ENCODE results near the gene KCNK3.
"Not testable (repeated sequence)": the region's sequence is repeated elsewhere in the genome, so short reads cannot be mapped to it uniquely, and the experiment has no call there.

The KCNK3 gene

DNA sequence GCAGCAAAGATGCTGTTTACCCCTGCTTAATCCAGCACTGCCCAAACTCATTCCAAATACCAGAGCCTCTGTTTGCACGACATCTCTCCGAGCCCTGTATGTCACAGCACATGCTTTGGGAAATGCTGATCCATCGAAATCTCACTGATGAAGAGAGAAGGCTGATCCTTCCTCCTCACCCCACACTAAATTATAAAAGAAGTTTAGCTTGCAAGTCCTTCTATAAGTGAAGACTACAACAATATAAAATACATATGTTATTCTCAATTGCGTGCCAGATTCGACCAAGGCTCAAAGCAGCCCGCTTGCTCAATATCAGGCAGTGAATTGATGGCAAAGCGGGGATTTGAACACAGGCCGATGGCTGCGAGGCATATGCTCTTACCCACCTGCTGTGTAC, 40.9 kb downstream of the KCNK3 start:
- FAIRE-seq = no peak

DNA sequence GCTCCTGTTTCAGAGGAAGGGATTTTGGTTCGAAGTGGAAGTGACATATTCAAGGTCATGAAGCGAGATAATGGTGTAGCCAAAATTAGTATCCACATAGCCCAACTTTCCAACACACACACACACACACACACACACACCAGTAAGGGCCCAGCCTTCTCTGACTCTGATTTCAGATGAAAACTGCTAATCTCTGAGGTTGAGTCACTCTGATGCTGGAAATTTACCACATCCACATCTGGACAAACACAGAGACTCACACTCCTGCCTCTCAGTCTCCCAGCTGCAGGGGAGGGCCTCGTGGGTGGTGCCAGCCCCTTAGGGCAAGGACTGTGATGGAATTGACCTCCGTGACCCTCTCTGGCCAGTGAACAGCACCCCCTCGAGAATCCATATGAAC, 42.6 kb downstream of the KCNK3 start:
- FAIRE-seq = no peak

DNA sequence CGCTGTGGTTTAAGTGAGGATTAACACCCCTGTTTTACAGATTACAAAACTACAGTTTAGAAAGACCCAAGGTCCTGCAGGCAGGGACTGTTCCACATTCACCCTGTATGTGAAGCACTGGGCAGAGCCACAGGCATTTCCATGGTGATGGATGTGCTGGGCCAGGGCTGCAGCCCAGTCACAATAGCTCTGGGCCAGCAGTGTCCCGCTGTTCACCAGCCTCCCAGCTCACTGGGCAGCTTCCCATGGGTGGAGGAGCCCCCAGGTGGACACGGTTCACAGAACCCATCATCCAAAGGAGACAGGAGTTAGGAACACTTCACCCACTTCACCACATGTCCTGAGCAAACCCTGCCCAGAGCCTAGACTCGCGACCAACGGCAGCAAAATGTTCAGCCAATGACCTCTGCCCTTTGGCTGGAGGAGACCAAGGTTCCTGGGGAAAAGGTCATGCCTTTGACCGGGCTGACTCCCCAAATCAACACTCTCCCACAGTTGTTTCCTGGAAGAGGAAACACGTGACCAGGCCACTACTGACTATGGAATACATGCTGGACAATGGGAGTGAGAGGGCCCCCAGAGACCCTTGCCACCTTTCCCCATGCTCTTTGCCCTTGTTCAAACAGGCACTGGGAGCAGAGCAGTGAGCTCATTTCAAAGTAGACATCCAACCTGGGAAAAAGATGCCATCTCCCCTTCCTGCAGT, 43.5 kb downstream of the KCNK3 start:
- no peak for FAIRE-seq

DNA sequence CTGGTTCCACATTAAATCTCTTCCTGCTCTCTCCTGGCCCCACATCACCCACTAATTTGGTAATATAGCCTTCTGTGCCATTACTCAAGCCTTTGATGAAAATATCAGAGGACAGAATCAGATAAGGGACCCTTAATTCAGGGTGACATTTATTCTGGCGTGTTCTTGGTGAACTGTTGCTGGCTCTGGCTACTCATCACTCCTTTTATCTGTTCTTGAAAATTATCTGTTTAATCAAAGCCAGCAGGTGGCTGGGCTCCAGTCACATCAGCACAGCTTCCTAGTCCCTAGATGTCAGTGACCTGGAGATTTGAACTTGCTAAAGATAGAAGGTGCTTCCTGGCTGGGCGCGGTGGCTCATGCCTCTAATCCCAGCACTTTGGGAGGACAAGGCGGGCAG, 44.7 kb downstream of the KCNK3 start:
- FAIRE-seq = no peak

DNA sequence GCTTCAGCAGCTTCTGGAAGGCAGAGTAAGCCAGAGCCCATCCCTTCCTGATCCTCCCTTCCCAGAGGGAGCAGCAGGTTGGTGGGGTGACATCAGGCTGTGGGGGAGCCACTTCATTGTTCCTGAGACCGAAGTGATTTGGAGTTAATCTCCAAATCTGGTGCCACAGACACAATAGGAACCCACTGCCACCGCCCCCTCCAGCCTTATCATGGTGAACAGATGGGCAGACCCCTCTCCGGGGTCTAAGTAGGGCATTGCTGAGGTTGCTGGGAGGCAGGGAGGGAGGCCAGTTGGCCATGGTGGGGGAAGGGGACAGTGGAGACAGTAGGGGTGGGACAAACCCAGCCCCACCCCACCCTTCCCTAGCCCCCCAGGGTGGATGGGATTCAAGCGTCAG, 46.0 kb downstream of the KCNK3 start:
- no peak for FAIRE-seq

DNA sequence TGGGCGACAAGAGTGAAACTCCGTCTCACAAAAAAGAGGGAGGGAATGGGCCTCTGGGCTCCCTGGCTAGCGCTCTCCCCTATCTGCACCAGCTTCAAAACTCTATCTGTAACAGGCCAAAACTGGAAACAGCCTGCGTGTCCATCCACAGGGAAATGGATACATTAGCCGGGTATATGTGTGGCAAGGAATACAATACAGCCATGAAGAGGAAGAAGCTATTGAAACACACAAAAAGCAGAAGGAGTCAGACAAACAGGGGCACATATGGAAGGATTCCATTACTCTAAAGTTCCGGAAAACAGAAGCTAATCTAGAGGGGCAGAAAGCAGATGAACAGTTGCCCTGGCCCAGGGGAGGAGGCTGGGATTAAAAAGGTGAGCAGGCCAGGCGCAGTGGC, 47.0 kb downstream of the KCNK3 start:
- FAIRE-seq = no peak

DNA sequence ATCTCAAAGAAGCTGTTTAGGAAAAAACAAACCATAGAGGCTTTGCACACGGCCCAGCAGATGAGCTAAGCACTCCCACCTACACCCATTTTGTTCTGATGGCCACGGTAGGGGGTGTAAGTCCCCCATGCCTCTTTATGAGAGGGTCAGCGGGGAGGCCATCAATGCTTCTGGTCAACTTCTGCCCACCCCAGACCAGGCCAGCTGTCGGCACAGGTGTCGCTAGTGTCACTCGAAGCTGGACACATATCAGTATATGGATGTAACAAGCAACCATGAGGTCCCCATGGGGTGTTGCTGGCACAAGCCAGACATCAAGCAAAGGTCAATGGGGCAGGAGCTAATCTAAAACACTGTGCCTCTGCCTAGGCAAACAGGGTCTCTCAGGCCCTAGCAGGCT, 47.8 kb downstream of the KCNK3 start:
- no peak for FAIRE-seq

DNA sequence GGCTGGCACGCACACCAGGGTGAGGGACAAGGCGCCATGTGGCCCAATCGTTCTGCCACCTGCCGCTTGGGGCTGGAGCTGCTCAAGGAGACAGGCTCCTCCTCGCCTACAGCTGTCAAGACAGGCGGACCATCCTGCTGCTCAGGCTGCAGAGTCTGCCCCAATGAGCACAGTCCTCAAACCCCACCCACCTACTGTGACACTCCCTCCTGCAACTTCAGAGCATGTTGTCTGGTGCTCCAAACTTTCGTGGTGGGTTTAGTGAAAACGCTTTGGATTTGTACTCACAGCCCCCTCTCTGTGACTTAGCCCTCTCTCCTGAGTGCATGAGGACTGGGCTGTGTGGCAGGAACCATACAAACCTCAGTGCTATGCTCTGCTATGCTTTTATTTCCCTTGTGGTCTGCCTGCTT, 48.4 kb downstream of the KCNK3 start:
- no peak for FAIRE-seq

DNA sequence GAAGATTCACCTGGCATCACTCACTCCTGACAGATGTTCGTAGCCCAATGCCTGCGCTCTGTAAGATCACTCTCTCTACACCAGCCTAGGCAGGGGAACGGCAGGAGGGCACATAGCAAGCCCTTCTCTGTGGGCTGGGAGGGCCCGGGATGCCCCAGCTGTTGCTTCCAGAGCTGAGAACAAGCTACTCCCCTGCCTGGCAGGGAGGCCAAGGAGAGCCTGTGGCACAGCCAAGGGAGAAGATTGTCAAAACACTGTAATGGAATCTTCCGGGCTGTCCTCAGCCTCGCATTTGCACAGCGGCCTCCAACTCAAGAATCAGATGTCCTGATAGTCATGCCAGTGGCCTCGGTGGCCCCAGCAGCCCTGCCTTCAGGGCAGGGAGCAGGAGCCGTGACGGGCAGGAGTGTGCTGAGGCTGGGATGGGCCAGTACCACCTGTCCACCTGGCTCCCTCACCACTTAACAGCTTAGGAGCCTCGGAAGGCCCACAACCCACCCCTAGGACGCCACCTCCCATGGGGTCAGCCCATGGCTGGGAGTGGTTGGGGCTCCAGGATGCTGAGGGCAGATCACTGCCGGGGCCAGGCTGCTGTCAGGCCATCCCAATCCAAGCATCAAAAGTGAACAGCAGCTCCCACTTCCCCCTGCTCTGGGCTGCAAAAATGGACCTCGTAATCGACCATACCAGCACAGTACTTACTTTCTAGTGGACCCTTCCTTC, 49.7 kb downstream of the KCNK3 start:
- FAIRE-seq = no peak

DNA sequence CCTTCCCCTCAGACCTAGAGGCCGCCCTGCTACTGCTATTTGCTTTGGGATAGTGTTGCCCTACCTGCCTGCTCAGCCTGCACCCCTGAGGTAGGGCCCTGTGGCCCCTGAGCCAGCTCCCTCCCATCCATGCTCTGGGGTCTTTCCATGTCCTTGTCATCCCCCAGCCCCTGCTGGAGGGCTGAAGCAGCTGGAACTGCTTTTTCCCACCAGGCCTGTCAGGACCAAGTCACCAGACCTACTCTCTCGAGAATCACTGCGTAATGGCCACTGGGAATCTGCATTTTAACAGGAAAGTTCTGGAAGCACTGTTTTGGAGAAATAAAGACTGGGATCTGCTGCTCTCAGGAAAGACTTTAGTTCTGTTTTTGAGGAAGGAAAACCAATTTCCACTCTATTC, 51.3 kb downstream of the KCNK3 start:
- no peak for FAIRE-seq

DNA sequence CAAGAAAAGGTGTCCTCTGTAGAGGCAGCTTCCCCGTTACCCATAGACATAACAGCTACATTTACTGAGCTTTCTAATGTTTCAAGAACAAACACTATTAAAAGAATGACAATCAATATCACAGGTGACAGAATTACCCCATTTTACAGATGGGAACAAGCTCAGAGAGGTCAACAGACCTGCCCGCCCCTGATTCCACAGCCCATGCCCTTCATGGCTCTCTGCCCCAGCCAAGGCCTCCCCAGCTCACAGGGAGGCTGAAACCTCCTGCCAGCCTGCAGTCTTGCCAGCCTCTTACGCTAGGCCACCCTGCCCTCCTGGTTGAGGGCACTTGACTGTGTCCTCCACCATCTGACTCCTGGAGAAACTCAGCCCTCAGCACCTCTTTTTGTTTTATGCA, 52.4 kb downstream of the KCNK3 start:
- no peak for FAIRE-seq

DNA sequence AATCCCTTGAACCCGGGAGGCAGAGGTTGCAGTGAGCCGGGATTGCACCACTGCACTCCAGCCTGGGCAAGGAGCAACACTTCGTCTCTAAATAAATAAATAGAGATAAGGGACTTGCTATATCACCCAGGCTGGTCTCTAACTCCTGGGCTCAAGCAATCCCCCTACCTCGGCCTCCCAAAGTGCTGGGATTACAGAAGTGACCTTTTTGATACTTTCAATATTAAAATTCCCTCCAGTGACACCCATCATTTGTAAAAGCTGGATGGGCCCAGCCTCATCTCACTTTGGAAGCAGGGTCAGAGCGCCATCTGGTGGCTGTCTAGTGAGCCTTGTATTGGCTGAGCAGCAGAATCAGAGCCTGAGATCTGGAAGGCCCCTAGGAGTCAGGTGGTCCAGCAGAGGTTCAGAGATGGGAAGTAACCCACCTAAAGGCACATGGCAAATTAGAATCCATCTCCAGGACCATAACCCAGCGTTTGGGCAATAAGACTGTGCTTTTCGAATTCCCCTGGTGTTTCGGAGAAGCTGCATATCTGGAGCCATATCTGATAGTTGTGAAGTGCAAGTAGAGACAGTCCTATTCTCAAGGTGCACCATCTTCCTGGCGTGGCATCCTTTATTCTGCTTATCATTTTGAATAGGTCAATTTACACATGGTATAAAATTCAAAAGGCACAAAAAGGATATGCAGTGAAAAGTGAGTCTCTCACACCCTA, 53.2 kb downstream of the KCNK3 start:
- FAIRE-seq = no peak

DNA sequence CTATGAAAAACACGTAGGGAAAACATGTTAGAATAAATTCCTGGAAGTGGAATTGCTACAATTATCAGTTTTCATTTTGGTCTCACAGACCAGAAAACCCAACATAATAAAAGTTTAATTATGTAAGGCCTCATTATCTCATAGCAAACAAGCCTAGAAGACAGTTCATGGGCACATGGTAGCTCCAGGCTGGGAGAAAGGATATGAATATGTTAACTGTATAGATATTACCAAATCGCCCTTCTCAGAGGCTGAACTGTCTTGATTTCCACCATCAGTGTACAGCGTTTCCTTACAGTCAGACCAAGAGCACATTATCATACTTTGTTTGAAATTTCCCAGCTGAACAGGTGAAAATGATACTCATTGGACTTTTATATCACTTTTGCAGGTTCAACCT, 54.4 kb downstream of the KCNK3 start:
- no peak for FAIRE-seq

DNA sequence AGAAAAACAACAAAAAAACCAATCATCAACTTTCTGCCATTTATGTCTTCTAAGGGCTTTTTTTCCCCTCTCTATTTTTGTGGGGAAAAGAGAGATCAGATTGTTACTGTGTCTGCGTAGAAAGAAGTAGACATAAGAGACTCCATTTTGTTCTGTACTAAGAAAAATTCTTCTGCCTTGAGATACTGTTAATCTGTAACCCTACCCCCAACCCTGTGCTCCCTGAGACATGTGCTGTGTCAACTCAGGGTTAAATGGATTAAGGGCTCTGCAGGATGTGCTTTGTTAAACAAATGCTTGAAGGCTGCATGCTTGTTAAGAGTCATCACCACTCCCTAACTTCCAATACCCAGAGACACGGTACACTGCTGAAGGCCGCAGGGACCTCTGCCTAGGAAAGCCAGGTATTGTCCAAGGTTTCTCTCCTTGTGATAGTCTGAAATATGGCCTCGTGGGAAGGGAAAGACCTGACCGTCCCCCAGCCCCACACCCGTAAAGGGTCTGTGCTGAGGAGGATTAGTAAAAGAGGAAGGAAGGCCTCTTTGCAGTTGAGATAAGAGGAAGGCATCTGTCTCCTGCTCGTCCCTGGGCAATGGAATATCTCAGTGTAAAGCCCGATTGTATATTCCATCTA, 57.4 kb downstream of the KCNK3 start:
- not testable (repeated sequence) for FAIRE-seq

DNA sequence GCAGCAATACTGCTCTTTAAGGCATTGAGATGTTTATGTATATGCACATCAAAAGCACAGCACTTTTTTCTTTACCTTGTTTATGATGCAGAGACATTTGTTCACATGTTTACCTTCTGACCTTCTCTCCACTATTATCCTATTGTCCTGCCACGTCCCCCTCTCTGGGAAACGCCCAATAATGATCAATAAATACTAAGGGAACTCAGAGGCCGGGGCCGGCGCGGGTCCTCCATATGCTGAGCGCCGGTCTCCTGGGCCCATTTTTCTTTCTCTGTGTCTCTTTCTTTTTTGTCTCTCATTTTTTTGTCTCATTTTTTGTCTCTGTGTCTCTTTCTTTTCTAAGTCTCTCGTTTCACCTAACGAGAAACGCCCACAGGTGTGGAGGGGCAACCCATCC, 57.9 kb downstream of the KCNK3 start:
- FAIRE-seq = not testable (repeated sequence)

DNA sequence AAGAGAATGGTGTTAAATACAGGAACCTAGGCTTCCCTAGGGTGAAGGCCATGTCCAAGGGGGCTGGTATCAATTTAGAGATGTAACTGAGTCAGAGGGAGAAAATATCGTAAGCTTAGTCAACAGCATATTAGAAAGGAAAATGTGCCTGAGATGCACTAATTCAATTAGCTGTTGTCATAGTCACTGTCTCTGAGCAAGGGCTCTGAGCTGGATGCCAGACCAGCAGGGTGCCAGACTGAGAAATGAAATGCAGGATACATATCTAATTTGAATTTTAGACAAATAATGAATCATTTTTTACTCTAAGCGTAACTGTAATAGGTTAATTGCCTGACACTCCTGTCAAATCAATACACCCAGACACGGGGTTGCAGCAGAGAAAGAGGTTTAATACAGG, 60.1 kb downstream of the KCNK3 start:
- no peak for FAIRE-seq

DNA sequence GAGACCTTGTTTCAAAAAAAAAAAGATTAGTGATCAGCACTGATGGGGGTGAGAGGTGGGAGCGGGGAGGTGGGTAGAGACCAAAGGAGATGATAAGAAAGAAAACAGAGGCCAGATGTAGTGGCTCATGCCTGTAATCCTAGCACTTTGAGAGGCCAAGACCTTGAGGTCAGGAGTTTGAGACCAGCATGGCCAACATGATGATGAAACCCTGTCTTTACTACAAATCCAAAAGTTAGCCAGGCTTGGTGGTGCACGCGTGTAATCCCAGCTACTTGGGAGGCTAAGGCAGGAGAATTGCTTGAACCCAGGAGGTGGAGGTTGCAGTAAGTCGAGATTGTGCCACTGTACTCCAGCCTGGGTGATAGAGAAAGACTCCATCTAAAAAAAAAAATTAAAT, 62.0 kb downstream of the KCNK3 start:
- FAIRE-seq = no peak

DNA sequence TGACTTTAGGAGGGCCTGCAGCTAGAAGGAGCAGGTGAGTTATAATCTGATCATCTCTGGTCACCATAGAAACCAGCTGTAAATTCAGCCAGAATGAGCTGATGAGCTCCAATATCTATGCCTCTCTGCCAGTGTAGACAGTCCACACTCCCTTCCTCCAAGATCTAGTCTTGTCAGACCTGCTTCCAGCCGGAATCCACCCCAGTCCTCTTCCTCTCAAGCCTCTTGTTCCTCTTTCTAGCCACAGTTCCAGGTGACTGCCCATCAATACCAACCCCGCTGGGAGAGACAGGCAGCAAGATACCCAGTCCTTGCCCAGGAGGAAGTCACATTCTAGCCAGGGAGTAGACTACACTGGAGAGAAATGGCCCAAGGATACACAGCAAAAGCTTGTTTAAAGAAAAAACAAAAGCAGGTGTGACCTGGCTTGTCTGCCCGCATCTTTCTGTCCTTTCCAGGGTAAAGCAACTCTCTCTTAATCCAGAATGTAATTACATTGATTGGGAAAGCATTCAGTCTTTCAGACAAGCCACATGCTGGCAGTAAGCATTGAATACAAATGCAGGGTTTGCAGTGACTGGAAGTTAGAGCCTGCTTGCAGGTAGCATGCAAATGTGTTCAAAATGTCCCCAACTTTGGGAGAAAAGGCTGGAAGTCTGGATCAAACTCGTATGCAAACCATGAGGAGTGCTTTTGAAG, 62.6 kb downstream of the KCNK3 start:
- FAIRE-seq = no peak

DNA sequence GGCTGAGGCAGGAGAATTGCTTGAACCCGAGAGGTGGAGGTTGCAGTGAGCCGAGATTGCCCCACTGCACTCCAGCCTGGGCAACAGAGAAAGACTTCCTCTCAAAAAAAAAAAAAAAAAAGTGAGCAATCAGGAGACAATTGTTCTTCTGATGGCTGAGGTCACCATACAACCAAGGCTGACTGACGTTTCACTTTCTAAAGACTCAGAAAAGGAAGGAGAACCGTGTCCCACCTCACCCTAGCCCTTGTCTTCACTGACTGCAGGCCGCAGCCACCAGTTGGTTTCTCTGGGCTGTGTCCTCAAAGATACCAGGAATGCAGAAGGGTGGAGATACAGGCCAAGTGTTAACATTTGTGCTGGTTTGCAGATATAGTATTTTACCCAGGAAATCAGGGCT, 63.8 kb downstream of the KCNK3 start:
- no peak for FAIRE-seq

DNA sequence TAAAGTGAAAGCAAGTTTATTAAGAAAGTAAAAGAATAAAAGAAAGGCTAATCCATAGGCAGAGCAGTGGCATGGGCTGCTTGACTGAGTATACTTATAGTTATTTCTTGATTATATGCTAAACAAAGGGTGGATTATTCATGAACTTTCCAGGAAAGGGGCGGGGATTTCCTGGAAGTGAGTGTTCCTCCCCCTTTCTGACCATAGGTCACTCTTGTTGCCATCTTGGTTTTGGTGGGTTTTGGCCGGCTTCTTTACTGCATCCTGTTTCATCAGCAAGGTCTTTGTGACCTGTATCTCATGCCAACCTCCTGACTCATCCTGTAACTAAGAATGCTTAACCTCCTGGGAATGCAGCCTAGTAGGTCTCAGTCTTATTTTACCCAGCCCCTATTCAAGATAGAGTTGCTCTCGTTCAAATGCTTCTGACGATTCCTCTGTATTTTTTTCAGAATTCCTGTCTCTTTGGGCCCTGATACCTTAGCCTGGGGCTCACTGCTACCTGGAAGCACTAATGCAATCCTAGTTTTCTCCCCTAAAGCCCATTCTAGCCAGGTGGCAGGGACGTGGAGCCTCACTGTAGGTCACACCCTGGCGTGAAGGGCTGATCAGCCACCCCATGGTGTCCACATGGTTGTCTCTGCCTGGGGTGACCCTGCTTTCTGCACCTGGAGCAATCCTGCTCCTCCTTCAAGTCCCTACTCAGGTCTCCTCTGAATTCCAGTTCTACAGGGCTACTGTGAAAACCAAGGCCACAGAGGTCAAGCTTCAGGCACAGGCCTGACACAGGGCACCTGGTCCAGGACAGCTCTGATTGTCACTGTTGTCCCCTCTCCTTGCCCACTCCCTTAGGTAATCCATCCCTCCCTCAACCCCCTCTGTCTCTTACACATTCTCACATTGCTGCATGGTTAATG, 65.6 kb downstream of the KCNK3 start:
- FAIRE-seq = peak; percentile 77

DNA sequence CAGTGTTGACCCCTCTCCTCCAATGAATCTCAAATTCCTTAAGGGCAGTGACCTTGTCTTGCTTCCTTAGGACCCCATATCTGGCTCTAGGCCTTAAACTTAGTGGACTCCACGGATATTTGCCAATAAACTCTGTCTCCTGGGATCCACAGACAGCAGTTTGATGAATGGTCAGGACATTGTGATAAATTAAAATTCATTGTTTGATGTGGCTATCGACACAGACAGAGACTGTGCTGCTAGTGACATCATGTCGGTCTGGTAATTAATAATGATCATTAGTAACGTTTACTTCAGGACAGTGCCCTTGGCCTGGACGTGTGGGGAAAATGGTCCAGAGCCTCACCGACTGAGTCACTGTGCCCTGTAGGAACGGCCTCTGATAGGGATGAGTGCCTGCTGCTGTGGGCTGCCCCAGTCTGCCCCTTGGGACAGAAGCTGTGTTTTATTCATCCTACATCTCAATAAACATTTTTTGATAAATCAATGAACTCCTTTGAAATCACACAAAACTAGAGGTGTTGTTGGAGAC, 66.3 kb downstream of the KCNK3 start:
- no peak for FAIRE-seq

DNA sequence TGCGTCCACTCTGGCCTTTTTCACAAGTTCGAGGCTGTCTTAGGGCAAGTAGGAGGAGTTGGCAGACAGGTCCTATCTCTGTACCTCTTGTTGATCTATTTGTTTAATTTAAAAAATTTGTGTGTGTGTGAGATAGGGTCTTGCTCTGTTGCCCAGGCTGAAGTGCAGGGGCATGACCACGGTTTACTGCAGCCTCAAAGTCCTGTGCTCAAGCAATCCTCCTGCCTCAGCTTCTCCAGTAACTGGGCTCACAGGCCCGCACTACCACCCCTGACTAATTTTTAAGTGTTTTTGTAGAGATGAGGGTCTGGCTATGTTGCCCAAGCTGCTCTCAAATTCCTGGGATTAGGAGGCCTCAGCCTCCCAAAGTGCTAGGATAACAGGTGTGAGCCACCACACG, 67.3 kb downstream of the KCNK3 start:
- FAIRE-seq = no peak

Measured in endometrium (tissue), 2 donors.